ENCODE data around the gene GATA6.
"Not testable (repeated sequence)": the region's sequence is repeated elsewhere in the genome, so short reads cannot be mapped to it uniquely, and the experiment has no call there.

Gene GATA6

DNA sequence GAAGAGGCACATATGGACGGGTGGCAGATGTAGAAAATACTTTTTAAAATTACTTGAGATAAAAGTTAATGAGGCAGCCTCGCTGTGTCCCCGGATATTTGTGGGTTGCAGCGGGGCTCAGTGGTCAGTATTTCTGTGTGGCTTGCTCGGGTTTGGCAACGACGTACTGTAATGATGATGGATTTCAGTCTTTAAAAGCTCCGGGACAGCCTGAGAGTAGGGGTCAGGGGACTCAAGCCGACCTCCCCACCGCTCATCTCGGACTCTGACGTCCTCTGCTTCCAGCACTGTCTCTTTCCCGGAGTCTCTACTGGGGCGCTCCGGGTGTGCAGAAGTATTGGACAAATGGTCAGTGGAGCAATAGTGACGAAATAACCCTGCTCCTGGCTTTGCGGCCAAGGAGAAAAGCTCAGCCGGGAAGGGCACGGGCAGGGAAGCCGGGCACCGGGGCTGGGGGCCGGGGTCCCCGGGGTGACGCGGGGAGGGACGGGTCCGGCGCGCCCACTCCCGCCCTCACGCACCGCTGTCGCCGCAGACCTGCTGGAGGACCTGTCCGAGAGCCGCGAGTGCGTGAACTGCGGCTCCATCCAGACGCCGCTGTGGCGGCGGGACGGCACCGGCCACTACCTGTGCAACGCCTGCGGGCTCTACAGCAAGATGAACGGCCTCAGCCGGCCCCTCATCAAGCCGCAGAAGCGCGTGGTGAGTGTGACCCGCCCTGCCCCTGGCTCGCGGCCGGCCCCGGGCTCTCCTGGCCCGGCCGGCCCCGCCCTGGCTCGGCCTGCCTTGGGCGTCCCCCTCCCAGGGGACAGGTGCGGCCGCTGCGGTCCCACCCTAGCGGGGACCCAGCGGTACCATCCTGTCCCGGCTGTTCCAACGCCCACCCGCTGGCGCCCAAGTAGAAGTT lies 7.3 kb downstream of the GATA6 start:
- no peak overlapping the region for H3K4me3 ChIP-seq (ENCODE audit: low read length)
- no peak for DNase-seq (ENCODE audit: low read depth, low spot score)

DNA sequence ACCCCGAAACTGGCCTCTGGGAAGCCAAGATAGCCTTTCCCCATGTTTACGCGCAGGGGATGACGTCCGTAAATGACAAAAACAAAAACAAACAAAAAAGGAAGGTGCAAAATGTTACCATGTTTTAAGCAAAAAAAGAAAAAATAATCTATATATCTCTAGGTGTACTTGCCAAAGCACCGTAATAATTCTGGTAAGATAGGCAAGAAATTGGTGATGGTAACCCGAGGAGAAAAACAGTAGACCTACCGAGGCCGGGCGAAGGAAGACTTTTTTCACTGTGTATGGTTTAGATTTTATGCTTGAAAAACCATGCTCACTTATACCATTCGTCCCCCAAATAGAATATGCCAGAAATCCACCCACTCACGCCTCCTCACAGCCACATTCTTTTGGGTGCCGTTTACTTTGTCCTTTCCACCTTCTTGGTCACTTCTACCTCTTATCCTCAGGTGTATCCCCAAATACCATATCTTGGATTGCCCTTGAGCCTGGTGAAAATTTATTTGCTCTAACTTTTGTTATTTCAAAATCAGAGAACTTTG lies 8.0 kb downstream of the GATA6 start:
- DNase-seq (ENCODE audit: low read depth, low spot score), result no peak
- no peak overlapping the region for H3K4me3 ChIP-seq (ENCODE audit: low read length)

DNA sequence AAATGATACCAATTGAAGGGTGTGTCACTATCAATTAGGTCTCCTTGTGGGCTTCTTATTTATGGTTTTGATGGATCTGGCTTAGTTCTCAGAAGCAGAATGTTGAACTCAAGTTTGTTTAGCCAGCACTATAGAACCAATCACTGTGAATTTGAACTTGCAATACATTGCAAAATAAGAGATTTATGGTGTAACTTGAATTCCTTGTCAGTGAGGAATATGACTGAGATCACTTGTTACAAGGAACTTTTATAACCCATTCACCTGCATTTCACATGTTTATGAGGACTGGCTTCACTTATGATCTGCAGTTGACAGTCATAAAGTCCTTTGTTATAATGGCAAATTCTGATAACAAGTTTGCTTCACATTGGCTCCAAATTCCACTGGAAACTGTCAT lies 9.8 kb downstream of the GATA6 start:
- DNase-seq (ENCODE audit: low read depth, low spot score), result no peak
- no peak overlapping the region for H3K4me3 ChIP-seq (ENCODE audit: low read length)

DNA sequence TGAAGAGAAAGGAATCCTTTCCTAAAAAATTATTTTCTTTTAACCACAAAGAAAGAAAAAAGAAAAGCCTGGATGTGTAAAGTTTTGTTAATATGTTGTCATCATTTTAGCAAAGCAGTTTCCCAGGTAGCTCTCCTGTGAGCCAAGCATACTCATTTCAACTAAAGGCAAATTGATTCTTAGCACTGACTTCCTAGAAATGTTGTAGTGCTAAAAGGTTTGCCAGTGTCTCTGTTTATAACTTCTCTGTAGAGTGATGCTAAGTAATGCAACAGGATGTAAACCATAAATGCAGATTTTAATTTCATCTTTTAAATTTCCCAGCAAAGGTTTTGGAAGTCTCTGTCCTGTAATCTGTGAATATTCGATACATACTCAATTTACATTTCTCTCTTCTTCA lies 10.2 kb downstream of the GATA6 start:
- no peak for DNase-seq (ENCODE audit: low read depth, low spot score)
- H3K4me3 ChIP-seq (ENCODE audit: low read length), result no peak overlapping the region

DNA sequence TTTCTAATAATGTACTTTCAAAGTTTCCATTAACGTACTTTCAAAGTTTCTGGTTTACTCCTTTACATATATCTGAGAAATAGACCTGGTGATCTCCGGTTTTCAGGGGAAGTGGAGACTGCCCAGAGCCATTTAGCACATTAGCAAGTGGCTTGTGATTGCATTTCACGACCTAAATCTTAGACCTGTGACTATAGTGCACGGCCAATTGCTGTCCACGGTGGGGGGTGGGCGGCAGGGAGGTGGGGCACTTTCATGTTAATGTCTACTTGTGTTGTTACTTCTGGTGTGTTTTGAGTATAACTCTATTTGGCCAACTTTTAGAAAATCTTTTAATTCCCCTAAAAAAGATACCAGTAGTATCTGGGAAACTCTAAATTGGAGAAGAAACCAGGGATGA lies 11.3 kb downstream of the GATA6 start:
- no peak overlapping the region for H3K4me3 ChIP-seq (ENCODE audit: low read length)
- DNase-seq (ENCODE audit: low read depth, low spot score), result no peak

DNA sequence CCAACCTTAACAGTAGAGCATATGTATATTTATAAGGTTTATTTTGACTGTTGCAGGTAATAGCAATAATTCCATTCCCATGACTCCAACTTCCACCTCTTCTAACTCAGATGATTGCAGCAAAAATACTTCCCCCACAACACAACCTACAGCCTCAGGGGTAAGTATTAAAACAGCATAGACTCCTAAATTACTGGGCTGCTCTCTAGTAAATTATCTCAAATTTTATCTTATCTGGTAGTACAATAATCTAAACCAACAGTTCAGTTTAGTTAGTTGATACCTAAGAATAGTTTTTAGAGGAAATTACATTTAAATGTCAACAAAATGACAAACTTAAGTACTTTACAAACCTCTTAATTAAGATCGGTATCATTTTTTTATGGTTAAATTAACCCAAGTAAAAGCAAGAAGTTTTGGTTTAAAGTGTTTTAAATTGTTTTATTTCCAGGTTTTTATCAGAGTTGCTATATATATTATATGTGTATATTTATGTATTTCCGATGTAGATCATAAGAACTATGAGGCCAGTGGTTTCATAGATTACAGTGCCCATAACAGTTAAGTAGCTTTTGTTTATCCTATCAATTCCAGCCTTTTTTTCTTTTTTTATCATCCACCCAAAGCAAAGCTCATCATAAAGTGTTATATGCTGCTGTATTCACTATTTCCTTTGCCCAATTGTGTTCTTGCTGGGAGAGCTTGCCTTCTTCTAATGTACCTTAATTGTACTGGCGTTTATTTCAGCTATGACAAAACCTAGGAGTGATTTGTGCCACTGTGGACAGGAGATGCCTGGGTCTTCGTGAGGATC lies 13.7 kb downstream of the GATA6 start:
- H3K4me3 ChIP-seq (ENCODE audit: low read length), result no peak overlapping the region
- no peak for DNase-seq (ENCODE audit: low read depth, low spot score)

DNA sequence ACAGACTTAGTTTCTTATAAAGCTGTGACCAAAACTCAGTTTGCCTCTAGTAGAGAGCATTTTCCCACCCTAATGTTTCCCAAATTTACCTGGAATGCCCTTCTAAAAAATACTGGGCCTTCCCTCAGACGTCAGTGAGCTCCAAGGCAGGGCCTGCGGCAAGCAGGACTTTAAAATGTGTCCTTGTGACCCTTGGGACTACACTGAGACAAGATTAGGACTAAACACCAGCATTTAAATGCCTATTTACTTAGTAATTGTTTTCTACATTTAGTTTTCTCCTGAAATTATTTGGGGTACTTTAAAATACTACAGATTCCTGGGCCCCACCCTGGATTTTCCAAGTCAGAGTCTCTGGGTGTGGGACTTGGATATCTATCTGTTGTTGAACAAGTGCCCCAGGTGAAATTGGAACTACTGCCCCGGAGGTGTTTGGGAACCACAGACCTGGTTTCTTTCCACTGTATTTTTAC lies 14.3 kb downstream of the GATA6 start:
- DNase-seq (ENCODE audit: low read depth, low spot score), result no peak
- H3K4me3 ChIP-seq (ENCODE audit: low read length), result no peak overlapping the region

DNA sequence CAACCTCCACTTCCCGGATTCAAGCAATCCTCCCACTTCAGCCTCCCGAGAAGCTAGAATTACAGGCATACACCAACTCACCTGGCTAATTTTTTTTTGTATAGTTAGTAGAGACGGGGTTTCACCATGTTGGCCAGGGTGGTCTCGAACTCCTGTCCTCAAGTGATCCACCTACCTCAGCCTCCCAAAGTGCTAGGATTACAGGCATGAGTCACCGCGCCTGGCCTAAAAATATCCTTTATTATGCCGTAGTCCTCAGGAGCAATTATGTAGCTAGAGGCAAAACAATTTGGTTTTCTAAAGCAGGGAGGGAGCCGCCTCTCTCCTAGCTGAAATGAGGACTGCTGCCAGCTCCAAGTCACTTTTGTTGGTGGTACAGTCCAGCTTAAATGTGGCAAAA lies 15.2 kb downstream of the GATA6 start:
- H3K4me3 ChIP-seq (ENCODE audit: low read length); DNase-seq (ENCODE audit: low read depth, low spot score): not testable (repeated sequence)

DNA sequence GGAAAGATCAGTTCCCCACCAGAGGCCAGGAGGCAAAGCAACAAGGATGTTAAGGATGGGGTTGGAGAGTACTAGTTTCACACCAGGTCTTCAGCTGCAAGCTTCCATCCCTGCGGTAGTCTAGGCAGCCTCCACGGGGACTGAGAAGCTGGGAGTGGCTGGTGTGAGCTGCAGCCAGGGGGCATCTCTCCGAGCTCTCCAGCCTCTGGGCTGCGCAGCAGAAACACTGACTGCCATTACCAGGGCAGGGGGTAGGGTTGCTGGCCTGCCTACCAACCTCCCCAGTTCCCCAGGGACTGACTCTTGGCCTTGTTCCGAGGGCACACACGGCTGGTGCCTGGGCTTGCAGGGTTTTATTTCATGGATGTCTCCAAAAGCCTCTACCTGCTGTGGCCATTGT lies 15.9 kb downstream of the GATA6 start:
- DNase-seq (ENCODE audit: low read depth, low spot score), result no peak

DNA sequence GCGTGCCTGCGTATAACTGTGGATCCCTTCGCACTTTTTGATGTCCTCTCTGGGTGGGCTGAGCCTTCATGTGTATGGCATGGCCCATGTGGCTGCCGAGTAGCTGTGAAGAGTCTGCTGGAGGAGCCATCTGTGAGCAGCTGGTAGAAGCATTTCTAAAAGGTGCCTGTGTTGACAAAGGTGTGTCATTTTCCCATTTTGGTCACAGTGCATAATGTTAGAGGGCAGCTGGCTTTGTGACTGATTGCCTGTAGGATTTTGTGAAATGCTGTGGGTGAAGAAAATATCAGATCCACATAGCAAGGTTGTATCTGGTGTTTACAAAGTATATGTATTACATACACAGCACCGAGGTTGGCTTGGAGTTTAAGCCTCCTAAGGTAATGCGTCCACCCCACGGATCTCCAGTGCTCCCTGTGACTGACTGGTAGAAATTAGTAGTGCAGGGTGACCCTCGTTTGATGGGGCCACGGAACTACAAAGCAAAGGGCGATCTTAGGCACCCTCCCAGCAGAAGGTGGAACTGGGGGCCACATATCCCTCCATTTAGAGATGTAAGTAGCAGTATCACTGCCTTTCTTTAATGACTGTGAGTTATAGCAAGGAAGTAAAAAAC lies 16.5 kb downstream of the GATA6 start:
- no peak for DNase-seq (ENCODE audit: low read depth, low spot score)
- H3K4me3 ChIP-seq (ENCODE audit: low read length), result no peak overlapping the region

More for the DNA sequence above, 15.9 kb downstream of the GATA6 start:
- H3K4me3 ChIP-seq (ENCODE audit: low read length), result no peak overlapping the region

DNA sequence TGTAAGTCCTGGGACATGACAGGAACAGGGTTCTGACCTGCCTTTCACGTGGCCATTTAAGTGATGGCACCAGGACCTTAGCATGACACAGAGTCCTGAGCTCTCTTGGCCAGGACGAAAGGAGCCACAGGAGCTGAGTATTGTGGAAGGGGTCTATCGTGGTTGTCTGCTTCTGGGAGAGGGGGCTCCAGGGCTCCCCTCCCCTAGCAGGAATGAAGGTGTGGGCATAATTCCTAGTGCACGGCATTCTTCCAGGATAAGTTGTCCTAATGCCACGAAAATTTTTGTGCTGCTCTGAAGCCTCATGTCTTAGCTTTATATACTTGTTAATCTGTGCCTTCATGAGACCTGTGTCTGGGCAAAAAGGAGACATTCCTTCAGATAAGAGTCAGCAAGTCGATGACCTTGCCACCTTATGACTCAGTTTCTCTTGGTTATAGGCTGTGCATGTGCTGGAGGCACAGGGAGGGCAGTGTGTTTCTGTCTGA lies 17.1 kb downstream of the GATA6 start:
- DNase-seq (ENCODE audit: low read depth, low spot score), result no peak
- no peak overlapping the region for H3K4me3 ChIP-seq (ENCODE audit: low read length)

DNA sequence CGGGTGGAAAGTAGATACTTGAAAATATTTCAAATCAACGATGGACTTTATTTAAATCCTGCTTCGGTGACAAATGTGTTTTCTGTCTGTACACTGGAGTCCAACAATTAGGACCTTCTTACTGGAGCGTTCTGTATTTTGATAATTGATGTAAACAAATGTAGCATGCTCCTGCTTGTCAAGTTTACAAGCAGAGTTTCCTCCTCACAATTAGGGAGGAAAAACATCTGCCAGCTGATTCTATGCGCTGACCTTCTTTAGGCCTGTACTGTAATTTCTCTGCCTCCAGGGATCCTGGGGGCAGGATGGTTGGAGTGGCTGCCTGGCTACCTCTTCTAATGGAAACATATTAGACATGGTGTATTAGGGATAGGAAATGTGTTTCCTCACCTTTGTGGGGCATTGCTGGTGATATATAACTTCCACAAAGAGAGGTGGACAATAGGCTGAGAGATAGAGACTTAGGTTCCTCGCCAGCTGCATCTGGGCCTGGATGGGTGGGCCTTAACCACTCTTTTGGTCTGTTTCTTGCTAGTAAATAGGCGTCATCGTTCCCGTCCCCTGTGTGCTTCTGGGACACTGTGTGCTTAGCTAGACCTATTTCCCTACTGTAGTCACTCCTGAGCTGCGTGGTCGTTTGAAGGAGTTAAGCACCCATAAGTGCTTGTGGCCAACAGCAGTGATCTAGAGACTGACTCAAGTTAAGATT lies 19.3 kb downstream of the GATA6 start:
- no peak for DNase-seq (ENCODE audit: low read depth, low spot score)
- H3K4me3 ChIP-seq (ENCODE audit: low read length), result no peak overlapping the region

DNA sequence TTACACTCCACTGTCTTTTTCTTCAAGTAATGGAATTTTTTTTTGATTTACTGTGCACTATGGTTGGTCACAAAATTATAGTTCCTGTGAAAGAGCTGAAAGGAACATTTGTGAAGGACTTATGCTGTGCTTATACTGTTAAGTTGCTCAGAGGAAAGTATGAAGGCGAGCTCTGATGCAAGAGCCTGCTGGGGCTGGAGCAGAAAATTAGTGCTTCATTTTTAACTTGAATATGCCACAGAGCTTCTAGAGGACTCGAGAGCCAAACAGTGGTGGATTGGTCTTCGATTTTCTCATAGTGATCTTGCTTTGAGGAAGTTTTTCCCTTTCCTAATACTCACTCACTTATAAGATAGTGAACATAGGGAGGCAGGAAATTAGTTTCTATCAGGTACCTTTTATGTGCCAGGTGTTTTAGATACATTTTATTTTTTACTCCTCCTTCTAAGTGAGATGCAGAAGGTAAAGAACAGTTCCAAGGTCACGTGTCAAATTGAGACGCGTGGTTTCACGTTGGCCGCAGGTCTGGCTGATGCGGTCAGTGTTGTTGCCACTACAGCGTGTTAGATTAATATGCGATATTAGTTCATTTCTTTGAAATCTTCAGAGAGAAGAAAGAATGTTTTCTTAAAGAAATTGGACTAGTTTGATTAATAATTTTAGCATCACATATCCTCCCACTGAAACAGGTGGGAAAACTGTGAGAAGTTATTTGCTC lies 20.2 kb downstream of the GATA6 start:
- no peak overlapping the region for H3K4me3 ChIP-seq (ENCODE audit: low read length)

DNA sequence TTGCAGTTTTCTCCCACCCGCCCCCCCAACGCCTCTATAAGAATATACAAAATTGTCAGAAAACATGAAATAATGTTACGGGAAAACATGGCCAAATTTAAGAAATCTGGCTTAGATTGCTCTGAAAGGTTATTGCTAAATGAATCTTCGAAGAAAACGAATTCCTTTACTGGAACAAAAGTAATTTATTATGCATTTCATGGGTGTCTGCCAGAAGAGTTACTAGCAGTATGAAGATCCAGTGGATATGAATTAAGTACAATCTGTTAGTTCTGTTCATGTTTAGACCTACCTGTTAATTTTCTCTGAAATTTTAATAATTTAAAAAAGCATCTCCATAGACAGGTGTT lies 21.9 kb downstream of the GATA6 start:
- DNase-seq (ENCODE audit: low read depth, low spot score), result no peak
- no peak overlapping the region for H3K4me3 ChIP-seq (ENCODE audit: low read length)

More for the DNA sequence above, 20.2 kb downstream of the GATA6 start:
- no peak for DNase-seq (ENCODE audit: low read depth, low spot score)

DNA sequence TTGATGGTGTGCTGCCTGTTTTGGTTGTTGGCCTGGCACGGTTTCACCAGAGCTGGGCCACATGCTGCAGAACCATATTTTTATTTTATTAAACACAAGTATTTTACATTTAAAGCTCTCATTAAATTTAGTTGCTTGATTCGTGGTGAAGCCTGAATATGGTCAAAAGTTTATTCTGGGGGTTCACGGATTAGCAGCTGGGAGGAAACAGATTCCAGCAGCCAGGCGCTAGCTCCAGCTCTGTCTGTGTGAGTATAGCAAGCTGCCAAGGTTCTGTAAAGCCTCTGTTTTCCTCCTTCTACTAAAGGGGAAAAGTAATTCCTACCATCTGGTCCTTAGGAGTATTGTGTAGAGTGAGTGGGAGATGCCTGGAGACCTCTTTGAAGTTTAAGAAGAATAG lies 22.5 kb downstream of the GATA6 start:
- DNase-seq (ENCODE audit: low read depth, low spot score), result no peak
- H3K4me3 ChIP-seq (ENCODE audit: low read length), result no peak overlapping the region

DNA sequence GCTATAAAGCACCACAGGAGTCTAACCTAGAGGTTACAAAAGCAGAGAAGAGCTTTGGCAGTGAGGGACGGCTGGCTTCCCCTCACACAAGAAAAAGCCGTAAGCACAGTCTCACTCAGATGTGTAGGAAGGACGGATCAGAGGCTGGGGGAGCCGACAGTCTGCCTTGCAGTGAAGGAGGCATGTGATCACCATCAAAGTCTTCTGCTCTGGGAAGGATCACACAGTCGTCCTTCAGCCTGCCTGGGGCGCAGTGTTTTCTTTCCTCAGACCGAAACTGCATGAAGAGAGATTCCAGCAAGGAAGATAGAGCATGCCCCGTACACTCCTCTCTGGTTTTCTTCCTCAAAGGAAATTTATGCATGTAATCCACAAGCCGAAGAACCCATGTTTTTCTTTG lies 24.1 kb downstream of the GATA6 start:
- no peak for DNase-seq (ENCODE audit: low read depth, low spot score)
- H3K4me3 ChIP-seq (ENCODE audit: low read length), result no peak overlapping the region

DNA sequence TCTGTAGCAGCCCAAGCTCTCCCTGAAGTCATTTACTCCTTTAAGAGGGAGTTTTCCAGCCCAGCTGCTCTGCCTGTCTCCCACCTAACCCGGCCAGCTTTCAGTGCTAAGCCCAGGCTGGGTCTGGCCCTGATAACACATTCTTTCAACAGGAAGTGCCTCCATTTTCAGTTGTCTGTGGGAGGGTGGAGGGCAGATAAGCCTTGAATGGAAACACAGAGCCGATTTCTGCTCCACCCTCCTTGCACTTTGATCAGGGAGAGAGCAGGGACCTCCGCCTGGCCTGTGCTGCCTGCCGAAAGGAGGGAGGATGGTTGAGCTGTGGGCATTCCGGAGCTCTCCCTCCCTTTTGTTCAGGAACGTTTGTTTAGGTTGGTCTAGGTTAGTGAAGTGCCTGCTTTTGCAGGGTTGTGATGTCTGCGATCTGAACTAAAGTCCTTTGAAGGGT lies 24.8 kb downstream of the GATA6 start:
- DNase-seq (ENCODE audit: low read depth, low spot score), result no peak

DNA sequence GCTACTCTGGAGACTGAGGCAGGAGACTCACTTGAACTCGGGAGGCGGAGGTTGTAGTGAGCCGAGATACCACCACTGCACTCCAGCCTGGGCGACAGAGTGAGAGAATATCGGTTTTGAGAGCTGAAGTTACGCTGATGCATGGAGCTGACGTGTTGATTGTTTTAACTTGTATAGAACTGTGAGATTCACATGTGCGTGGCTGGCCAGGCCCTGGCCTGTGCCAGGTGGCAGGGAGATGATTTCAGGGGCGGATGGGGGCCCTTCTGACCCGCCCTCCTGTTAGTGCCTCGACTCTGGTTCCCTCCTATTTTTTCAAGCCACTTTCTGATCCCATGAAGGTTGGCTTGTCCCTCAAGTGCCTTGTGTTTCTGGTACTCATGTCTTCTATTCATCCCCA lies 25.7 kb downstream of the GATA6 start:
- no peak for DNase-seq (ENCODE audit: low read depth, low spot score)
- no peak overlapping the region for H3K4me3 ChIP-seq (ENCODE audit: low read length)

More for the DNA sequence above, 24.8 kb downstream of the GATA6 start:
- H3K4me3 ChIP-seq (ENCODE audit: low read length), result no peak overlapping the region

Data from Jurkat, Clone E6-1 (cell line).